ENCODE results near the gene TFAM.

TFAM gene

GRCh38 chr10:58384999-58385783 is at the start of gene TFAM:
TSS of gene TFAM (plus strand) at chr10:58385410. CDS start at chr10:58385548, 138 bp downstream.
- peak; percentile 95 for DNase-seq

- DNase-seq: no peak
Measured at GRCh38 chr10:58336242-58336641, 49.0 kb upstream of the TFAM start.

GRCh38 chr10:58341422-58341821 is 43.8 kb upstream of the TFAM start:
- DNase-seq: no peak

DNA sequence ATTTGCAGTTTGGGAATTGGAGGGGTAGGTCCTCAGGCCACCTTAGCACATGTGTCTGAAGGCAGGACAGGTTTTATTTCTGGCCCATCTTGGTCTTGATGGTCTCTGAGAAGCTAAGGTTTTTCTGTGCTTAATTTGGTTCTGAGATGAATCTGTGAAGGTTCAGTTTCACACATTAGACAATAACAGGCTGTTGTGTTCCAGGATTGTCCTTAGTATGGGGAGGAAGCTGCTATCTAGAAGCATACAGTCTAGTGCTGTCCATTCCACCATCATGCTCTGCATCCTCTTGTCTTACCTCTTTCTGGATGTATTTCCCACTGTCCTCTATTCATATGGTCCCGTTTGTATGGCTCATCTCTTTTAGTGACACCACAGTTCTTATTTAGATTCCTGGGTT is 43.3 kb upstream of the TFAM start:
- no peak for DNase-seq

- DNase-seq: no peak
Measured at GRCh38 chr10:58347967-58348366, 37.2 kb upstream of the TFAM start.

- DNase-seq: no peak
Measured at GRCh38 chr10:58348571-58349033, 36.6 kb upstream of the TFAM start.

GRCh38 chr10:58350023-58350422 is 35.2 kb upstream of the TFAM start:
- no peak for DNase-seq

DNA sequence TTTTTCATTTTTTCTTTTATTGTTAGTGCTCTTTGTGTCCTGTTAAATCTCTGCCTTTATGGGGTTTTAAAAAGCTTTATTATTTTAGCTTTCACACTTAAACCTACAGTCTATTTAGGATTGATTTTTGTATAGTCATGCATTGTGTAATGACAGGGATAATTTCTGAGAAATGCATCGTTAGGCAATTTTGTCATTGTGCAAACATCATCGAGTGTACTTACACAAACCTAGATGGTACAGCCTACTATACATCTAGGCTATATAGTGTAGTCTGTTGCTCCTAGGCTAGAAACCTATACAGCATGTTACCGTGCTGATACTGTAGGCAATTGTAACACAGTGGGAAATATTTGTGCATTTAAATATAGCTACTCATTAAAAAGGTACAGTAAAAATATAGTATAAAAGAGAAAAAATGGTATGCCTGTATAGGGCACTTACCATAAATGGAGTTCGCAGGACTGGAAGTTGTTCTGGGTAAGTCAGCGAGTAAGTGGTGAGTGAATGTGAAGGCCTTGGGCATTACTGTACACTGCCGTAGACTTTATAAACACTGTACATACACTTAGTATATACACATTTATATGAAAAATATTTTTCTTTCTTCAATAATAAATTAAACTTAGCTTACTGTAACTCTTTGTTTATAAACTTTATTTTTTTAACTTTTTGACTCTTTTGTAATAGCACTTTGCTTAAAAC is 34.4 kb upstream of the TFAM start:
- DNase-seq: no peak

- DNase-seq: no peak
Measured at GRCh38 chr10:58351616-58352578, 33.3 kb upstream of the TFAM start.

DNA sequence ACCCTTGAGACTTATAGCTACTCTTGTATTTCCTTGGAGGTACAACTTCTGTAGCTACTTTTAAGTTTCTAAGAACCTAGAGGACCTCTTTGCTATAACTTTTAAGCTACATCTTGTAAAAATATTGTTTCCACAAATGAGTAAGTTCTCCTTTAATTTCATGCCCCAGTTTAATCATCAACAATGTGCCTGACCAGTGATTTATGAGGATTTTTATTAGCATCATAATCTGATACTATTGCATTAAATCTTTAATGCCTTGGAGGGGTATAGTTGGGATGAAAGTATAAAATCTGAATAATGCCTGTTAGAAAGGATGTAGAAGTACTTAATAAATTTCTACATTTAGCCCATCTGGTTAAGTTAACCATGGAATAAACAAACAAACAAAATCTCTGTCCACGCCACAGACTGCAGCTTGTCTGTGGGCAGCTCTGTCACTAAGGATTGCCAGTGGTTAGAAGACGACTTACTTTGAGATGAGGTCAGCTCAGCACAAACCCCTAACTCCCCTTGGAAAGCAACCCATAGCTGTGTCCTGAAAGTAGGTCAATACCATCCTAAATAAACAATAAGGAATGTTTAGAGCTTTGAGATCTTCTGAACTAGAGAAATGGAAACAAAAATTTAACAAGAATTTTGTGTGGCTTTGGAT is 32.1 kb upstream of the TFAM start:
- DNase-seq: no peak

DNA sequence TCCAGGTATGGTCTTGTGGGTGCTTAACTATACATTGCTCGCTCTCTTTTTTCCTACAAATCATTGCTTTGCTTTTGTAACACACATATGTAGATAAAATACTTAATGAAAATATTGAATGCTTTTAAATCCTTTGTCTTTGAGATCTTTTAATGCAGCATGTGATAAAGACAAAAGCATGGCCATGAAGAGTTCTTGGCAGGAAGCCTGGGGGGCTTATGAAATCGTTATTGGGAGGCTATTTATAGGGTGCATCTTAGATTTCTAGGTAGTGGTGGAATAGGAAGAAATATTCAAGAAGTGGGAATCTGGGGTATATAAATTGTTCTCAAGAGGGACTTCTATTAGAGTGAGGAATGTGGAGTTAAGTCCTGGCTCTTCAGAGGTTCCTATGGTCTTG is 28.5 kb upstream of the TFAM start:
- no peak for DNase-seq

DNA sequence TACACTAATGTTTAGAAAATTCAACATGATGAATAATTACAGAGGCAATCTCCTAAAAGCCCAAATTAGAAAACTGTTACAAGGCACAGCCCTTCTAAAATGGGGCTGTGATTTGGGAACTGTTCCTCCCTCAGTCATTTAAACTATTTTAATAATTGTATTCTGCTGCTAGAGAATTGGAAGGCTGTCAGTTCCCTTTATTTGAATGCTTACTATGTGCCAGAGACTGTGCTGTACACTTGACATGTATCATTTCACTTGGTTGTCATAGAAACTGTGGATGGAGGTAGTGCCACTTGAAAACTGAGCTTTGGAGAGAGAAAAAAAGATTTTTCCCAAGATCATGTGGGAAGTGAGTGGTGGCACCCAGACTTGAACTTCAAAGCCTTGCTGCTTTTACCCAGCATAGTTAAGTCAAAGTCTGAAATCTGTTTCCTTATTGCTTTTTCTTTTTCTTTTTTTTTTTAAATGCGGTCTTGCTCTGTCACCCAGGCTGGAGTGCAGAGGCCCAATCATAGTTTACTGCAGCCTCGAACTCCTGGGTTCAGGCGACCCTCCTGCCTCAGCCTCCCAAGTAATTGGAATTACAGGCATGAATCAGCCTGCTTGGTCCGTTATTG is 26.8 kb upstream of the TFAM start:
- no peak for DNase-seq

- DNase-seq: no peak
Measured at GRCh38 chr10:58358947-58359346, 26.3 kb upstream of the TFAM start.

- DNase-seq: no peak
Measured at GRCh38 chr10:58359541-58359940, 25.7 kb upstream of the TFAM start.

DNA sequence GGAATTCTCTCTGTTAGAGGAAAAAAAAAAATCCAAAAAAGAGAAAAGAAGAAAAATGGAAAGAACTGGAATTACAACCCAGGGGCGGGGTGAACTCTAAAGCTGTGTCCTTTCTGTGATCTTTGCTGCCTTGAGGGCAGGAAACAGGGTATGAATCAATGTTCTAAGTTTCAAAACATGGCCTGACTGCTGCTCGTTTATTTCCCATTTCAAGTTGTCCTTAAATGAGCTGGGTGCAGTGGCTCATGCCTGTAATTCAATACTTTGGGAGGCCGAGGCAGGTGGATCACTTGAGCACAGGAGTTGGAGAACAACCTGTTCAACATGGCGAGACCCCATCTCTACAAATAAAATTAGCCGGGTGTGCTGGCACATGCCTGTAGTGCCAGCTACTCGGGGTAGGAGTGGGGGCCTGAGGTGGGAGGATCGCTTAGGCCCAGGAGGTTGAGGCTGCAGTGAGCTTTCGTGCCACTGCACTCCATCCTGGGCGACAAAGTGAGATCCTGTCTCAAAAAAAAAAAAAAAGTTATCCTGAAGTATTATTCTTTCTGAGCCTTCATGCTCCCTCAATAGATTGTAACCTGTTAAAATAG is 24.7 kb upstream of the TFAM start:
- DNase-seq: no peak

- no peak for DNase-seq
Measured at GRCh38 chr10:58361353-58361752, 23.9 kb upstream of the TFAM start.

GRCh38 chr10:58362027-58362789 is 23.0 kb upstream of the TFAM start:
- no peak for DNase-seq

DNA sequence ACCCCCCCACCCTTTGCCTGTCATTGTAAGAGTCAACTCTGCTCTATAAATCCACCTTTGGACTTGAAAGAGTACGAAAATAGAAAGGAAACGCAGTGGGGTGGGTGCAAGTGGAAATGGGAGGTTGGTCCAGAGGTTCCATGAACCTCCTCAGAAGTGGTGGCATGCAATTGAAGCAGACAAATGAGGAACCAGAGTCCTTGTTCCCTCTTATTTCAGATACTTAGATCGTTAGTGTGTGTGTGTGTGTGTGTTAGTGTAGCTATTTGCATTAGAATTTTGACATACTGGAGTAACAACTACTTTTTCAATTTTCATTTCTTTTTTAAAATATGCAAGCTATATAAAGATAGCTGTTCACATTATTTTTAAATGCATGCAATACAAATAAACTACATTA is 18.1 kb upstream of the TFAM start:
- no peak for DNase-seq

- no peak for DNase-seq
Measured at GRCh38 chr10:58371473-58371872, 13.7 kb upstream of the TFAM start.

DNA sequence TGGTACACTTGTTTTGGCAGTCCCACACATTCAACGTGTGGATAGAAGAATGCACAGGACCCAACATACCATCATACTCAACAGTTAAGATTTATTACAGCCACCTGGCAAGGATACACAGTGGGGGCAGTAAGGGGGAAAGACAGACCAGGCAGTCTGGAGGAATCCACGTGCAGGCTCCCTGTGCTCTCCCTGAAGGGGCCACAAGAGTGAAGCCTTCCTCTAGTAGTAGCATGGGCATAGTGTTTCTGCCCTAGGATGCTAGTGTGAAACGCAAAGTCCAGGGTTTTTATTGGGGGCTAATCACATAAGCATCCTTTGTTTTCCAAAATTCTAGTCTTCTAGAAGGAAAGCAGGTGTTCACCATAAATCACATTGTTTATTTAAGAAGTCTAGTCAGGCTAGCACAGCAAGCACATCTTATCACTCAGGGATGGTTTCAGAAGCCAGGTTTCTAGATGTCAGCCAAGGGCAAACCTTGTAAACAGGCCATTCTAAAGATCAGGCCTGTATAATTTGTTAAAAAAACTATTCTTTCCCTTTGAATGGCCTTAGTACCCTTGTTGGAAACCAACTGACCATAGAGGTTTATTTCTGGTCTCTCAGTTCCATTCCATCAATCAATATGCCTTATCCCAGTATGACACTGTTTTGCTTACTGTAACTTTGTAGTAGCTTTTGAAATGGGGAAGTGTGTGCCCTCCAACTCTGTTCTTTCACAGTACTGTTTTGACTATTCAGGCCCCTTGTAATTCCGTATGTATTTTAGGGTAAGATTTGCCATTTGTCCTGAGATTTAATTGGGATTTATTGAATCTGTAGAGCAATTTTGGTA is 12.4 kb upstream of the TFAM start:
- DNase-seq: no peak

Data from CD4-positive, alpha-beta T cell treated with Interleukin-17A for 1 hour (primary cell).